ENCODE measurements around the gene RSPO1. TPM values are rescaled to one million over a fixed set of nuclear protein-coding genes. Genes with fewer than 3 reads are reported as not detected.

RSPO1 gene
- total and polyA plus RNA-seq, 2 of the 4 experiments (the other 2 are of a cell fraction): not detected

DNA sequence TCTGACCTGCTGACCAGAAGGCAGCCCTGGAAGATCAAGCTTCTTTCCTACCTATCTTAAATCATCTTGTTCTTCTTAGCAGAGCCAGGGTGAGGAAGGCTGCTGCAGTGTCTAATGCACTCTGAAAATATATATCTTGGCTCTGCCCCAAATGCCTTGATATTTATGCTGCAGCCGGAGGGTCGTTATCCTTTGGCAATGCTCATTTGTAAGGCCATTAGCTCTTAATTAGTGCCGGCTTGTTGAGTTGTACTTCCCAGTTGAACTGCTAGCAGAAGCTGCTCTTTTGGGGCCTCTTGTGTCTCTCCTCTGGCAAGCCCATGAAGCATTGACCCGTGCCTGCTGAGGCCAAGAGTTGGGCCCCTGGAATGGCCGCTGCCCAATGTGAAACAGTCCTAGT is 34.8 kb downstream of the RSPO1 start:
- no peaks in the 10 kb centered on the region for H3K9me3 ChIP-seq (ENCODE audit: control insufficient read depth, insufficient read depth, low read length)

More for the DNA sequence above, 34.8 kb downstream of the RSPO1 start:
- intact Hi-C loops (cut with micrococcal nuclease) (loop anchor here (10.0 kb wide), 1 partner anchor 205 kb away; the partner anchor contains the start of genes C1orf122 and YRDC), in situ Hi-C loops (cut with MboI; ENCODE audit: low sequenced_read_pairs) (loop anchor here (25.0 kb wide), 2 partner anchors 412 to 1212 kb away; partner anchors contain the start of genes FHL3 and UTP11), dilution Hi-C loops (cut with HindIII; ENCODE audit: low sequenced_read_pairs, unreplicated experiment) (no loop called here)
- Histone ChIP-seq H3K56ac (ENCODE audit: extremely low read depth, insufficient read depth, low read length) (no peak overlapping the region), H2BK5ac (ENCODE audit: low read depth, low read length, poor library complexity, severe bottlenecking) (no peak overlapping the region), H2BK15ac (ENCODE audit: low read depth, low read length) (no peak overlapping the region), H2AFZ (replicated peaks; ENCODE audit: low read length, poor library complexity) (no peak overlapping the region), H3K36me3 (ENCODE audit: control insufficient read depth, insufficient read depth, low read length) (no peaks in the 10 kb centered on the region), H3K4me1 (ENCODE audit: control insufficient read depth, insufficient read depth, low read length) (no peaks in the 10 kb centered on the region), H3K14ac (replicated peaks; ENCODE audit: low read depth, low read length) (no peak overlapping the region), H4K5ac (ENCODE audit: low read depth, low read length) (no peak overlapping the region), H3K18ac (ENCODE audit: low read depth, low read length) (no peak overlapping the region), H4K20me1 (ENCODE audit: insufficient read depth, low read length) (no peaks in the 10 kb centered on the region), H2AK9ac (replicated peaks; ENCODE audit: low read depth, low read length, poor library complexity) (no peak overlapping the region), H4K91ac (ENCODE audit: insufficient read depth, low read depth, low read length) (no peak overlapping the region), H3K4me2 (ENCODE audit: low read depth, low read length) (no peak overlapping the region), H2AK5ac (ENCODE audit: low read depth, low read length) (no peak overlapping the region), H3K9ac (ENCODE audit: low read depth, low read length) (no peak overlapping the region), H3K27ac (ENCODE audit: insufficient read depth, low read length) (no peak overlapping the region), H3K4me3 (ENCODE audit: insufficient read depth, low read depth, low read length) (no peak overlapping the region), H2BK20ac (ENCODE audit: low read depth, low read length) (no peak overlapping the region), H3K79me1 (ENCODE audit: low read depth in 1 of 2, low read length in 2 of 2) (peaks cover 0 to 8% of the 10 kb centered on the region in 2 experiments; a peak in 1 of 4 replicates), H3K9me1 (ENCODE audit: insufficient read depth, low read length) (no peaks in the 10 kb centered on the region), H4K8ac (ENCODE audit: low read depth in 2 of 2, low read length in 2 of 2) (no peak overlapping the region), H2BK120ac (ENCODE audit: low read depth, low read length) (no peak overlapping the region), H3K4ac (ENCODE audit: low read depth, low read length) (no peak overlapping the region), H3K27me3 (ENCODE audit: control insufficient read depth, insufficient read depth, low read length) (peaks cover 20% of the 10 kb centered on the region), H3K23ac (ENCODE audit: low read depth, low read length) (no peak overlapping the region)
- ATAC-seq (ENCODE audit: low read depth) (no peak), DNase-seq (no peak)
- ChIA-PET CTCF (no interaction called here), POLR2A (ENCODE audit: unreplicated experiment) (no interaction called here)
- WGBS, 2 experiments (ENCODE audit: extremely low coverage in 2 of 2, insufficient read length in 1 of 2): 24% methylated on average over 2 of the region's 5 CpGs; no CpG with 5 or more reads in 1 of the 2 experiments
- no TSS peak for BruUV-seq (replicated peaks)
- TF ChIP-seq SMC3 (IDR thresholded peaks at IDR 0.05; ENCODE audit: low read depth, low read length) (no peak), FOS (IDR thresholded peaks at IDR 0.05; ENCODE audit: low read depth, low read length) (no peak), BHLHE40 (IDR thresholded peaks at IDR 0.05; ENCODE audit: low read depth, low read length) (no peak), NFE2L2 (IDR thresholded peaks at IDR 0.05; ENCODE audit: low read depth, low read length) (no peak), RAD21 (IDR thresholded peaks at IDR 0.05; ENCODE audit: low read length) (no peak), POLR2A (IDR thresholded peaks at IDR 0.05; ENCODE audit: low read depth, low read length) (no peak)

All from IMR-90 (cell line).